ENCODE data around the gene GPANK1. TPM values are rescaled to one million over a fixed set of nuclear protein-coding genes. Genes with fewer than 3 reads are reported as not detected.

The GPANK1 gene
- total and polyA plus RNA-seq, 2 donors (not counting 1 experiment from before 2014, with no cell fraction given) = 22.6 to 24.3 TPM

DNA sequence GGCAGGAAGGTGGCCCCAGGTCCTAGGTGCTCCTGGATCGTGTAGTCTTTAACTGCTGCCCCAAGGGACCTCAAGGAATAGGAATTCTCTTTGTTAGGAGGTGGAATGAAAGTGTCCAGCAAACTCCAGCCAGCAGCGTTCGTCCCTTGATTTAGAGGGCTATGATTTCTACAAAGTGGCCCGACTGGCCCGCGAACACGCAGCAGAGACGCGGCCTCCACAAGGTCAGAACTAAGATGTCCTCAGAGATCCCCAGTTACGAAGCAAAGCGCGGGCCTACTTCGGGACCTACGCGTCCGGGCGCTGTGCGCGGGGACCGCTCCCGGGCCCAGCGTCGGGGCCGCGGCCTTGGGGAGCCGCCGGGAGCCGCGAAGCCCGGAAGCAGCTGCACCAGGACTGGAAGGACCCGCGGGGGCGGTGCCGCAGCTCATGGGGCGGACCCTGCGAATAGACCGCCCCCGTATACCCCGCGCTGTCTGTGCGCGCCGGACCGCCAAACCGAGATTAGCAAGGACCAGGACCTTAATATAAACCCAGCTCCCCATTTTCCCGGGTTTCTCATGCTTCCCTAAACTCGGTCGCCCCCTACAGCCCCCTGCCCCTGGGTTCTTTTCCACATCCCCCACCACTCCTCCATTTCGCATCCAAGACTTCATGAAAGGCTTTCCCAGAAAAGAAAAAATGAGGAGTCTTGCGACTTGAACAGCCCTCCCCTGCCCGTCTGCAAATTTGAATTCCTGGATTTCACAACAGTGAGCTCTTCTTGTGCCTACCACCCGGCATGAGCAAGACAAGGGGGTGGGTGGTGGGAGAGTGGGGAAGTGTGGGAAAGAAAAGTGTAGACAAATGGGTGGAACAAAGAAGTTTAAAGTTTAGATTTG, 4.2 kb downstream of the GPANK1 start, which contains the start of gene C6orf47:
Gene C6orf47 (minus strand): TSS at position 398 of the 881 bp plus-strand sequence. CDS start 831 bp downstream, outside the sequence.
- H3K36me3 ChIP-seq (replicated peaks in 1 of 2; ENCODE audit: control extremely low read depth in 1 of 2, control insufficient read depth in 1 of 2, extremely low read depth in 1 of 2, insufficient read depth in 2 of 2, low read length in 1 of 2) = peaks cover 0 to 45% of the 10 kb centered on the region in 2 experiments
- peaks cover 68% of the 10 kb centered on the region for H3K4me1 Mint-ChIP-seq
- no peaks in the 10 kb centered on the region for H3K27me3 Mint-ChIP-seq
- H3K4me3 Mint-ChIP-seq = peak within 1 kb of the TSS; percentile 94
- ChIA-PET CTCF (interaction anchor here (0.6 to 2.4 kb wide), 9 partner anchors 9 to 1332 kb away, joined by 3 to 10 read pairs (median 3); partner anchors contain the start of gene NFKBIL1), POLR2A (interaction anchor here (0.5 to 5.9 kb wide), 8 partner anchors 8 to 241 kb away, joined by 3 to 57 read pairs (median 4); partner anchors contain the start of genes BAG6, EHMT2, PRRC2A and ZBTB12)
- peak within 1 kb of the TSS; percentile 89 for H3K27ac Mint-ChIP-seq
- H3K9ac ChIP-seq (ENCODE audit: low read length) = peak within 1 kb of the TSS; percentile 87
- peaks cover 43 to 62% of the 10 kb centered on the region in 2 donors for H3K4me1 ChIP-seq (ENCODE audit: control insufficient read depth in 2 of 2, insufficient read depth in 2 of 2, low read length in 2 of 2)
- intact Hi-C loops (cut with micrococcal nuclease) = loop anchor here (1.0 to 2.0 kb wide), 2 partner anchors 8 to 66 kb away; partner anchors contain the start of gene BAG6
- H3K27ac ChIP-seq (ENCODE audit: low read length in 2 of 2) = peak within 1 kb of the TSS; percentile 50 to 77
- H3K9me3 Mint-ChIP-seq (ENCODE audit: insufficient read depth) = no peaks in the 10 kb centered on the region
- ATAC-seq (ENCODE audit: low read depth) (peak; percentile 67), DNase-seq (peak; percentile 83)
- H3K4me2 ChIP-seq (replicated peaks; ENCODE audit: low read depth, low read length, poor library complexity, severe bottlenecking) = peak within 1 kb of the TSS; percentile 88
- peaks cover 88% of the 10 kb centered on the region for H3K79me2 ChIP-seq (ENCODE audit: control insufficient read depth, insufficient read depth, low read length)
- H3K27me3 ChIP-seq (replicated peaks in 1 of 4; ENCODE audit: control extremely low read depth in 1 of 4, control insufficient read depth in 3 of 4, insufficient read depth in 4 of 4, low read length in 3 of 4) = no peaks in the 10 kb centered on the region
- under 1% methylated on average over 52 of the region's 52 CpGs for WGBS (ENCODE audit: insufficient coverage)
- peak within 1 kb of the TSS; percentile 63 to 98 (median 86) for H3K4me3 ChIP-seq (ENCODE audit: control extremely low read depth in 1 of 5, extremely low read depth in 1 of 5, insufficient read depth in 1 of 5, low read depth in 2 of 5, low read length in 4 of 5)
- no peak for TF ChIP-seq EZH2 (IDR thresholded peaks at IDR 0.05; ENCODE audit: borderline replicate concordance, insufficient read depth, low read depth, low read length, poor library complexity, severe bottlenecking)
- TF ChIP-seq, protein P1, sequence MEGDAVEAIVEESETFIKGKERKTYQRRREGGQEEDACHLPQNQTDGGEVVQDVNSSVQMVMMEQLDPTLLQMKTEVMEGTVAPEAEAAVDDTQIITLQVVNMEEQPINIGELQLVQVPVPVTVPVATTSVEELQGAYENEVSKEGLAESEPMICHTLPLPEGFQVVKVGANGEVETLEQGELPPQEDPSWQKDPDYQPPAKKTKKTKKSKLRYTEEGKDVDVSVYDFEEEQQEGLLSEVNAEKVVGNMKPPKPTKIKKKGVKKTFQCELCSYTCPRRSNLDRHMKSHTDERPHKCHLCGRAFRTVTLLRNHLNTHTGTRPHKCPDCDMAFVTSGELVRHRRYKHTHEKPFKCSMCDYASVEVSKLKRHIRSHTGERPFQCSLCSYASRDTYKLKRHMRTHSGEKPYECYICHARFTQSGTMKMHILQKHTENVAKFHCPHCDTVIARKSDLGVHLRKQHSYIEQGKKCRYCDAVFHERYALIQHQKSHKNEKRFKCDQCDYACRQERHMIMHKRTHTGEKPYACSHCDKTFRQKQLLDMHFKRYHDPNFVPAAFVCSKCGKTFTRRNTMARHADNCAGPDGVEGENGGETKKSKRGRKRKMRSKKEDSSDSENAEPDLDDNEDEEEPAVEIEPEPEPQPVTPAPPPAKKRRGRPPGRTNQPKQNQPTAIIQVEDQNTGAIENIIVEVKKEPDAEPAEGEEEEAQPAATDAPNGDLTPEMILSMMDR (IDR thresholded peaks at IDR 0.05) = no peak
- H3K9me3 ChIP-seq (ENCODE audit: control extremely low read depth in 1 of 3, control insufficient read depth in 2 of 3, insufficient read depth in 1 of 3, low read length in 2 of 3) = no peaks in the 10 kb centered on the region
- H4K20me1 ChIP-seq (ENCODE audit: control insufficient read depth, insufficient read depth, low read length, poor library complexity, severe bottlenecking) = peaks cover 24% of the 10 kb centered on the region
- peak within 1 kb of the TSS; percentile 69 for H2AFZ ChIP-seq (ENCODE audit: insufficient read depth, low read depth, low read length, poor library complexity, severe bottlenecking)

All from B cell (primary cell).